Fibroblast of mammary gland (primary cell): ENCODE measurements around the gene TMEM255B.
A peak's percentile ranks its signal among the peaks of the same experiment; 100 is the strongest.
"Not testable (repeated sequence)": the region's sequence is repeated elsewhere in the genome, so short reads cannot be mapped to it uniquely, and the experiment has no call there.

Experiments
- DNase-seq: peaks from one replicate; pipeline ENCODE4 v3.0.0-alpha.2; 2010; ENCODE audit warnings: low read depth
- H3K4me3 ChIP-seq: 2 replicates; pipeline ENCODE4 v1.5.1; 2011; ENCODE audit warnings: low read depth, mild to moderate bottlenecking, low read length, moderate library complexity; ENCODE audit not compliant: control insufficient read depth
- TF ChIP-seq, protein P1 (sequence below): conservative IDR thresholded peaks from 2 replicates; pipeline ENCODE4 v1.5.1; 2011; ENCODE audit warnings: low read depth, low read length, inconsistent platforms; ENCODE audit not compliant: control insufficient read depth, insufficient read depth

Gene TMEM255B

GRCh38 chr13:113742000-113742441 lies 17.0 kb upstream of the TMEM255B start:
- no peak overlapping the region for H3K4me3 ChIP-seq
- DNase-seq: peak; percentile 58
- TF ChIP-seq, protein P1, sequence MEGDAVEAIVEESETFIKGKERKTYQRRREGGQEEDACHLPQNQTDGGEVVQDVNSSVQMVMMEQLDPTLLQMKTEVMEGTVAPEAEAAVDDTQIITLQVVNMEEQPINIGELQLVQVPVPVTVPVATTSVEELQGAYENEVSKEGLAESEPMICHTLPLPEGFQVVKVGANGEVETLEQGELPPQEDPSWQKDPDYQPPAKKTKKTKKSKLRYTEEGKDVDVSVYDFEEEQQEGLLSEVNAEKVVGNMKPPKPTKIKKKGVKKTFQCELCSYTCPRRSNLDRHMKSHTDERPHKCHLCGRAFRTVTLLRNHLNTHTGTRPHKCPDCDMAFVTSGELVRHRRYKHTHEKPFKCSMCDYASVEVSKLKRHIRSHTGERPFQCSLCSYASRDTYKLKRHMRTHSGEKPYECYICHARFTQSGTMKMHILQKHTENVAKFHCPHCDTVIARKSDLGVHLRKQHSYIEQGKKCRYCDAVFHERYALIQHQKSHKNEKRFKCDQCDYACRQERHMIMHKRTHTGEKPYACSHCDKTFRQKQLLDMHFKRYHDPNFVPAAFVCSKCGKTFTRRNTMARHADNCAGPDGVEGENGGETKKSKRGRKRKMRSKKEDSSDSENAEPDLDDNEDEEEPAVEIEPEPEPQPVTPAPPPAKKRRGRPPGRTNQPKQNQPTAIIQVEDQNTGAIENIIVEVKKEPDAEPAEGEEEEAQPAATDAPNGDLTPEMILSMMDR: peak; percentile 16

GRCh38 chr13:113742445-113743120 lies 16.4 kb upstream of the TMEM255B start:
- H3K4me3 ChIP-seq: no peak overlapping the region
- DNase-seq: peak; percentile 25
- TF ChIP-seq, protein P1: no peak

DNA sequence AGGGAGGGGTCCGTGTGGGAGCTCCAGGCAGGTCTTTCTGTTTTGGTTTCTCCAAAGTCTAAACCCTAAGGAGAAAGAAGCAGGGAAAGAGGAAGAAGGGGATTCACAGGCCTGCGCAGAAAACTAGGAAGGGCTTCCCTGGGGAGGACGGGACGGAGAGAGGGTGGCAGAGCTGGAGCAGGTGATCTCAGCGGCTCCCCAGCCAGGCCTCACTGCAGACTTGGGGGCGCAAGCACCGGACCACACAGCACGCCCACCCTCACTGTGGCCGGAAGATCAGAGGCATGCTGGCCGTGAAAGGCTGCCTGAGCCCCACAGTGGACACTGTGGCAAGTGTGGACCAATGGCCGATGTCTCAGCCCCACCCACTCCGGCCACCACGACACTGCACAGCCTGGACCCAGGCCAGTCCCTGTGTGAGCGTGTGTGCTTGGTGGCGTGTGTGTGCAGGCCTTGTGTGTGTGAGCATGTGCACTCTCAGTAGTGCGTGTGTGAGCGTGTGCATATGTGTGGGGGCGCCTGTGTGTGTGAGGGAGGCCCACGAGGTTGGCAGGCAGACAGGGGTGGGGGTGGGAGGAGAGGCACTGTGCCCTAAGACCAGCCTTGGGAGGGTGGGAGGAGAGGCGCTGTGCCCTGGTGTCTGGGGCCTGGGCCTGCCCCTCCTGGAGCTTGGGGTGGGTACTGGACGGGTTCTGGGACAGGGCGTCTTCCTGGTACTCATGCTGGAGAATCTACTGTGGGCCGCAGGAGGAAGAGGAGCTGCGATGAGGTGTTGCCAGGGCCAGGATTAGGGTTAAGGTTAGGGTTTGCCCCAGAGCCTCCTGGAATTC lies 15.4 kb upstream of the TMEM255B start:
- no peak overlapping the region for H3K4me3 ChIP-seq
- DNase-seq: no peak
- TF ChIP-seq, protein P1: no peak

GRCh38 chr13:113744197-113745000 lies 14.6 kb upstream of the TMEM255B start:
- no peak overlapping the region for H3K4me3 ChIP-seq
- TF ChIP-seq, protein P1: no peak

GRCh38 chr13:113745059-113745458 lies 14.0 kb upstream of the TMEM255B start:
- TF ChIP-seq, protein P1: no peak
- H3K4me3 ChIP-seq: no peak overlapping the region
- no peak for DNase-seq

More at GRCh38 chr13:113744197-113745000, 14.6 kb upstream of the TMEM255B start:
- no peak for DNase-seq

DNA sequence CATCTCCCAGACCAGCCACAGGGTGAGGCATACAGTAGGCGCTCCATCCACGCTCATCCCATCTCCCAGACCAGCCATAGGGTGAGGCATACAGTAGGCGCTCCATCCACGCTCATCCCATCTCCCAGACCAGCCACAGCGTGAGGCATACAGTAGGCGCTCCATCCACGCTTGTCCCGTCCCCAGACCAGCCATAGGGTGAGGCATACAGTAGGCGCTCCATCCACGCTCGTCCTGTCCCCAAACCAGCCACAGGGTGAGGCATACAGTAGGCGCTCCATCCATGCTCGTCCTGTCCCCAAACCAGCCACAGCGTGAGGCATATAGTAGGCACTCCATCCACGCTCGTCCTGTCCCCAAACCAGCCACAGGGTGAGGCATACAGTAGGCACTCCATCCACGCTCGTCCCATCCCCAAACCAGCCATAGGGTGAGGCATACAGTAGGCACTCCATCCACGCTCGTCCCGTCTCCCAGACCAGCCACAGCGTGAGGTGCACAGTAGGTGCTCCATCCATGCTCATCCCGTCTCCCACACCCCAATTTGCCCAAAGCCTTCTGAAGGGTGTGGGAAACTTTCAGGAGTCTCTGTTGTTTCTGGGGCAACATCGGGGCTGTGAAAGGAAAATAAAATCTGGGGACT lies 13.4 kb upstream of the TMEM255B start:
- not testable (repeated sequence) for DNase-seq, H3K4me3 ChIP-seq
